ENCODE measurements around the gene SMARCA4.
A peak's percentile ranks its signal among the peaks of the same experiment; 100 is the strongest.

SMARCA4 gene

GRCh38 chr19:10960314-10961072, at the start of gene SMARCA4:
Gene SMARCA4 (plus strand): TSS chr19:10961030. CDS start chr19:10984152, 23,122 bp downstream.
- DNase-seq: peak; percentile 96

- DNase-seq: no peak
These were observed 49.1 kb upstream of the SMARCA4 start for GRCh38 chr19:10911579-10912363.

- no peak for DNase-seq
These were observed 48.2 kb upstream of the SMARCA4 start for GRCh38 chr19:10912619-10913018.

GRCh38 chr19:10913716-10914340, 47.0 kb upstream of the SMARCA4 start:
- DNase-seq: no peak

GRCh38 chr19:10915130-10916091, 45.4 kb upstream of the SMARCA4 start:
- no peak for DNase-seq

- DNase-seq: no peak
These were observed 44.2 kb upstream of the SMARCA4 start for GRCh38 chr19:10916602-10917001.

GRCh38 chr19:10918359-10918758, 42.5 kb upstream of the SMARCA4 start:
- DNase-seq: no peak

GRCh38 chr19:10919352-10920287, 41.2 kb upstream of the SMARCA4 start:
- DNase-seq: no peak

GRCh38 chr19:10920288-10920655, 40.6 kb upstream of the SMARCA4 start:
- no peak for DNase-seq

- no peak for DNase-seq
These were observed 40.0 kb upstream of the SMARCA4 start for GRCh38 chr19:10920781-10921180.

- no peak for DNase-seq
These were observed 39.5 kb upstream of the SMARCA4 start for GRCh38 chr19:10921199-10921909.

- no peak for DNase-seq
These were observed 38.8 kb upstream of the SMARCA4 start for GRCh38 chr19:10921910-10922637.

- no peak for DNase-seq
These were observed 38.2 kb upstream of the SMARCA4 start for GRCh38 chr19:10922638-10923014.

GRCh38 chr19:10923260-10924112, 37.3 kb upstream of the SMARCA4 start:
- no peak for DNase-seq

GRCh38 chr19:10924597-10924996, 36.2 kb upstream of the SMARCA4 start:
- DNase-seq: no peak

GRCh38 chr19:10927730-10928562, 32.9 kb upstream of the SMARCA4 start:
- DNase-seq: no peak

GRCh38 chr19:10928563-10929401, 32.0 kb upstream of the SMARCA4 start, which contains the start of the genes TIMM29 and YIPF2:
Gene TIMM29 (plus strand): TSS chr19:10928811. CDS start chr19:10928823, 12 bp downstream.
Gene YIPF2 (minus strand): TSS chr19:10928639. CDS start chr19:10928410, 229 bp downstream.
- peak; percentile 98 for DNase-seq

Measured in DMS79 treated with DMSO at 0.1 percent for 48 hours (cell line).